SK-N-MC (cell line): ENCODE data around the gene SSTR4.

Experiments used
- EZH2 ChIP-seq: fragments of 200-600 bp; sonication (generic); IDR thresholded peaks from one replicate; pipeline ENCODE4 v1.6.1; 2017; ENCODE audit warnings: antibody characterized with exemption
- POLR2AphosphoS5 ChIP-seq: IDR thresholded peaks from 2 replicates; pipeline ENCODE4 v1.6.1; 2012; ENCODE audit warnings: mild to moderate bottlenecking, low read depth, low read length, borderline replicate concordance

- TF ChIP-seq EZH2: no peak
- no peak for TF ChIP-seq POLR2AphosphoS5
Observed at GRCh38 chr20:23061262-23061661, 26.1 kb downstream of the SSTR4 start.
